Esophagus squamous epithelium (tissue), 5 donors: ENCODE measurements around the gene DSE. TPM values are rescaled to one million over a fixed set of nuclear protein-coding genes. Genes with fewer than 3 reads are reported as not detected.

ENCODE experiments used
- DNase-seq: peaks from one replicate; lab custom pipeline; 2025; lab: John Stamatoyannopoulos, UW
- H3K27ac ChIP-seq, 4 donors: fragments of 200-600 bp; sonication (generic); one replicate each; pipeline ENCODE4 v1.5.1; 2016 to 2019; ENCODE audit warnings: mild to moderate bottlenecking in 1 of 4
- H3K27me3 ChIP-seq, 4 donors: fragments of 200-600 bp; sonication (generic); 1 replicate in 3 of 4; 2 replicates in 1 of 4; pipeline versions ENCODE4 v1.5.1 to v1.6.0; 2017 to 2021; ENCODE audit warnings: antibody characterized with exemption in 1 of 4
- H3K36me3 ChIP-seq, 3 donors: fragments of 200-600 bp; sonication (generic); one replicate each; pipeline ENCODE4 v1.5.1; 2016 to 2019
- H3K4me1 ChIP-seq, 3 donors: fragments of 200-600 bp; sonication (generic); one replicate each; pipeline ENCODE4 v1.5.1; 2017 to 2019
- H3K4me3 ChIP-seq, 4 donors: fragments of 200-600 bp; sonication (generic); 1 replicate in 3 of 4; 2 replicates in 1 of 4; pipeline ENCODE4 v1.5.1; 2016 to 2019; ENCODE audit warnings: mild to moderate bottlenecking in 2 of 4, moderate library complexity in 1 of 4
- H3K9me3 ChIP-seq, 3 donors: fragments of 200-600 bp; sonication (generic); one replicate each; pipeline ENCODE4 v1.5.1; 2016 to 2019
- POLR2A ChIP-seq, 4 donors: fragments of 450-650 bp; IDR thresholded peaks; one replicate each; pipeline ENCODE4 v1.6.1; 2017; ENCODE audit warnings: antibody characterized with exemption in 4 of 4, mild to moderate bottlenecking in 4 of 4, moderate library complexity in 3 of 4
- WGBS, 2 donors: methylation state at CpG; one replicate each; pipeline ENCODE4 v1.1.5; 2018; 5-methylcytosine and 5-hydroxymethylcytosine counted together
- intact Hi-C: fragments of 100-400 bp; cut with DNase I; formaldehyde crosslinking; loops from one replicate; pipeline ENCODE4 v1.15.0; 2022
- total RNA-seq, 4 donors: library from RNA; depleted of rRNA; stranded (reverse); fragments of >200 nt; gene quantifications; one replicate each; pipeline ENCODE4 v1.1.0, GENCODE V29; 2016
- TF ChIP-seq, protein P1 (sequence below), 6 experiments: fragments of 450-650 bp in 4 of 6; fragments of 200-600 bp in 2 of 6; sonication (generic) in 2 of 6; IDR thresholded peaks; one replicate each; pipeline ENCODE4 v1.5.1; 2016 to 2019; ENCODE audit warnings: antibody characterized with exemption in 6 of 6, mild to moderate bottlenecking in 4 of 6, moderate library complexity in 4 of 6
- donor health status: DM: yes; HTN: yes; CAD: no.

Gene DSE
- total RNA-seq, 4 donors from 2014 or later = 11.6 to 36.4 (median 33.3) TPM

- WGBS, 2 donors = 32 to 35% methylated on average over 1 of the region's 1 CpG
- DNase-seq = no peak
- intact Hi-C loops = no loop called here
- Histone ChIP-seq H3K9me3 (no peaks in the 10 kb centered on the region), H3K4me1 (peaks cover 9 to 83% (median 32%) of the 10 kb centered on the region in 3 donors), H3K4me3 (peak overlapping the region in 1 of 4 donors; percentile 10), H3K27me3 (no peaks in the 10 kb centered on the region), H3K36me3 (no peaks in the 10 kb centered on the region), H3K27ac (peak overlapping the region; percentile 37 to 90 (median 70))
- no peak for TF ChIP-seq POLR2A (IDR thresholded peaks at IDR 0.05)
- TF ChIP-seq, protein P1, sequence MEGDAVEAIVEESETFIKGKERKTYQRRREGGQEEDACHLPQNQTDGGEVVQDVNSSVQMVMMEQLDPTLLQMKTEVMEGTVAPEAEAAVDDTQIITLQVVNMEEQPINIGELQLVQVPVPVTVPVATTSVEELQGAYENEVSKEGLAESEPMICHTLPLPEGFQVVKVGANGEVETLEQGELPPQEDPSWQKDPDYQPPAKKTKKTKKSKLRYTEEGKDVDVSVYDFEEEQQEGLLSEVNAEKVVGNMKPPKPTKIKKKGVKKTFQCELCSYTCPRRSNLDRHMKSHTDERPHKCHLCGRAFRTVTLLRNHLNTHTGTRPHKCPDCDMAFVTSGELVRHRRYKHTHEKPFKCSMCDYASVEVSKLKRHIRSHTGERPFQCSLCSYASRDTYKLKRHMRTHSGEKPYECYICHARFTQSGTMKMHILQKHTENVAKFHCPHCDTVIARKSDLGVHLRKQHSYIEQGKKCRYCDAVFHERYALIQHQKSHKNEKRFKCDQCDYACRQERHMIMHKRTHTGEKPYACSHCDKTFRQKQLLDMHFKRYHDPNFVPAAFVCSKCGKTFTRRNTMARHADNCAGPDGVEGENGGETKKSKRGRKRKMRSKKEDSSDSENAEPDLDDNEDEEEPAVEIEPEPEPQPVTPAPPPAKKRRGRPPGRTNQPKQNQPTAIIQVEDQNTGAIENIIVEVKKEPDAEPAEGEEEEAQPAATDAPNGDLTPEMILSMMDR (IDR thresholded peaks at IDR 0.05) = no peak
Measured at GRCh38 chr6:116373940-116374339, 3.2 kb downstream of the DSE start.

DNA sequence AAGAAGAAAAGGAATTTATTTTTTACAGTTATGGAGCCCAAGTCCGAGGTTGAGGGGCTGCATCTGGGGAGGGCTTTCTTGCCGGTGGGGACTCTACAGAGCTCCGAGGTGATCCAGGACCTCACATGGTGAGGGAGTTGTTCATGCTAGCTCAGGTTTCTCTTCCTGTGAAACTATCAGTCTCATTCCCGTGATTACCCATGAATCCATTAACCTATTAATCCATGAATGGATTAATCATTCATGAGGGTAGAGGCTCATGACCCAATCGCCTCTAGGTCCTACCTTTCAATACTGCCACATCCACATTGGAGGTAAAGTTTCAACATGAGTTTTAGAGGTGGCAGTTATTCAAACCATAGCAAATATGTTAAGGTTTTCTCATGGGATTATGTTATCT lies 3.8 kb downstream of the DSE start:
- WGBS, 2 donors = 46 to 57% methylated on average over 5 of the region's 5 CpGs
- no peak for DNase-seq
- Histone ChIP-seq H3K36me3 (no peaks in the 10 kb centered on the region), H3K4me1 (peaks cover 8 to 80% (median 29%) of the 10 kb centered on the region in 3 donors), H3K9me3 (no peaks in the 10 kb centered on the region), H3K4me3 (no peak overlapping the region), H3K27ac (peak overlapping the region; percentile 37 to 90 (median 70)), H3K27me3 (no peaks in the 10 kb centered on the region)
- intact Hi-C loops = no loop called here
- no peak for TF ChIP-seq POLR2A (IDR thresholded peaks at IDR 0.05)
- TF ChIP-seq, protein P1 (IDR thresholded peaks at IDR 0.05) = no peak

DNA sequence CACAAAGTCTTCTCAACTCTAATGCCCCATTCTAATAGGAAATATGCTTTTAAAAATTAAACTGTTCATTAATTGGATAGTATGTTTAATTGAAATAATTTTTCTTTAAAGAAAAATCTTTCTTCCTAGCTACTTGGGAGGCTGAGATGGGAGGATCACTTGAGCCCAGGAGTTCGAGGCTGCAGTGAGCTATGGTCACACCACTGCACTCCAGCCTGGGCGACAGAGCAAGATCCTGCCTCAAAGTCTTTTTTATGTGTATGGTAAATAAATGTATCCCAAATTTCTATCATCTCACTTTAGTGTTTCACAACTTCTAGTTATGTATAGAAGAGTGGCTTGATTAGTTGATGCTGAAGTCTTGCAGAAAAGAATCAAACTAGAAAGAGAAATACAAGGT lies 4.5 kb downstream of the DSE start:
- H3K9me3 ChIP-seq = no peaks in the 10 kb centered on the region
- no peak for DNase-seq
- 93% methylated on average over 2 of the region's 2 CpGs for WGBS, 2 donors
- H3K27ac ChIP-seq = peak overlapping the region in 2 of 4 donors; percentile 78 to 90
- H3K27me3 ChIP-seq = no peaks in the 10 kb centered on the region
- H3K4me3 ChIP-seq = no peak overlapping the region
- TF ChIP-seq POLR2A (IDR thresholded peaks at IDR 0.05) = no peak
- TF ChIP-seq, protein P1 (IDR thresholded peaks at IDR 0.05) = no peak
- H3K4me1 ChIP-seq = peaks cover under 1 to 79% (median 24%) of the 10 kb centered on the region in 3 donors
- no peaks in the 10 kb centered on the region for H3K36me3 ChIP-seq
- intact Hi-C loops = no loop called here

- H3K27me3 ChIP-seq = no peaks in the 10 kb centered on the region
- TF ChIP-seq, protein P1 (IDR thresholded peaks at IDR 0.05) = no peak
- TF ChIP-seq POLR2A (IDR thresholded peaks at IDR 0.05) = no peak
- 39 to 58% methylated on average over 4 of the region's 4 CpGs for WGBS, 2 donors
- H3K4me3 ChIP-seq = no peak overlapping the region
- intact Hi-C loops = no loop called here
- H3K36me3 ChIP-seq = no peaks in the 10 kb centered on the region
- H3K27ac ChIP-seq = peak overlapping the region in 3 of 4 donors; percentile 47 to 90 (median 78)
- DNase-seq = no peak
- no peaks in the 10 kb centered on the region for H3K9me3 ChIP-seq
- peaks cover 0 to 85% (median 27%) of the 10 kb centered on the region in 3 donors for H3K4me1 ChIP-seq
Measured at GRCh38 chr6:116376149-116376548, 5.4 kb downstream of the DSE start.

- H3K4me1 ChIP-seq = peaks cover 0 to 56% (median 10%) of the 10 kb centered on the region in 3 donors
- TF ChIP-seq, protein P1 (IDR thresholded peaks at IDR 0.05) = no peak
- no peak for TF ChIP-seq POLR2A (IDR thresholded peaks at IDR 0.05)
- H3K4me3 ChIP-seq = no peak overlapping the region
- no peaks in the 10 kb centered on the region for H3K27me3 ChIP-seq
- no peak overlapping the region for H3K27ac ChIP-seq
- no peak for DNase-seq
- H3K36me3 ChIP-seq = no peaks in the 10 kb centered on the region
- intact Hi-C loops = no loop called here
- no peaks in the 10 kb centered on the region for H3K9me3 ChIP-seq
Measured at GRCh38 chr6:116379764-116380163, 9.0 kb downstream of the DSE start.
